Ectodermal cell (in vitro differentiated cells): Measurements from ENCODE around the gene RHOB.

ENCODE experiments used
- H3K27ac ChIP-seq: 2 replicates; pipeline ENCODE4 v1.7.0; 2013; ENCODE audit warnings: mild to moderate bottlenecking, low read depth, low read length; ENCODE audit not compliant: insufficient read depth, poor library complexity, severe bottlenecking
- H3K27me3 ChIP-seq: 2 replicates; pipeline ENCODE4 v1.7.0; 2013; ENCODE audit warnings: mild to moderate bottlenecking, low read length; ENCODE audit not compliant: insufficient read depth, control insufficient read depth, poor library complexity, severe bottlenecking
- H3K36me3 ChIP-seq: one replicate; pipeline ENCODE4 v1.7.0; 2013; ENCODE audit warnings: low read length; ENCODE audit not compliant: control insufficient read depth, insufficient read depth
- H3K4me1 ChIP-seq: one replicate; pipeline ENCODE4 v1.7.0; 2013; ENCODE audit warnings: low read length; ENCODE audit not compliant: control insufficient read depth, insufficient read depth
- H3K4me3 ChIP-seq: 2 replicates; pipeline ENCODE4 v1.7.0; 2013; ENCODE audit warnings: low read depth, low read length, control low read depth; ENCODE audit not compliant: insufficient read depth
- H3K9me3 ChIP-seq: 2 replicates; pipeline ENCODE4 v1.7.0; 2013; ENCODE audit warnings: mild to moderate bottlenecking, low read length, moderate library complexity; ENCODE audit not compliant: control insufficient read depth
- WGBS, 2 experiments: methylation state at CpG; one replicate each; pipeline ENCODE4 v1.1.7; 2013; ENCODE audit warnings: missing lambda C conversion rate in 2 of 2; 5-methylcytosine and 5-hydroxymethylcytosine counted together

The RHOB gene

DNA sequence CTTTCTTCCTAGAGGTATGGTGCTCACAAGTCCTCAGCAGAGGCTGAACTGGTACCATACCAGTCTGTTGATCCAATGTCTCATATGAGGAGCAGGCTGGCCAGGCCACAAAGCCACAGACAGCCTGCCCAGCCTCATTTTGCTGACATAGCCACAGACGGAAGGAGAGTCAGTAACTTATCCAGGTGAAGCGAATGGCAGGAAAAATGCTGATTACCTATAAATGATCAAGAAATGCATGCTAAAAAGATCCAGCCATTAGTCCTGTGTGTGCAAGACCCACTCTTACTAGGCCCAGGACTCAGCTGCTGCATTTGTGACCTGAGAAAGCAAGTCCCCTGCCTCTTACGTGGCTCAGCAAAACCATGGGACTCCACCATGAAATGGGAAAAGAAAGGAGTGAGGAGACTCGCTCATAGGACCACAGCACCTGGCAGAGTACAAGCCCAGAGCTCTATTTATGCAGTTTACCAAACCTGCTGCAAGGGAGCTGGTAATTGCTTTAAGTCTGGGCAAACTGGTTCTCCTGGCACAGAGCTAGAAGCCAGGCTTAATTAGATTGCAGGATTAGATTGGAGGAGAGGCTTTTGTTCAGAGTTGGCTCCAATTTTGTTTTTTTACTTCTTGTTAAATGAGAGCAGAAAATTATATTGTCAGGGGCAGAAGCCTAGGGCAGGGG lies 19.0 kb downstream of the RHOB start:
- Histone ChIP-seq H3K9me3 (no peaks in the 10 kb centered on the region), H3K27me3 (no peaks in the 10 kb centered on the region), H3K36me3 (no peaks in the 10 kb centered on the region), H3K27ac (no peak overlapping the region), H3K4me1 (no peaks in the 10 kb centered on the region), H3K4me3 (no peak overlapping the region)
- WGBS, 2 experiments, result 75 to 79% methylated on average over 4 of the region's 4 CpGs

- H3K9me3 ChIP-seq, result no peaks in the 10 kb centered on the region
- H3K4me3 ChIP-seq, result no peak overlapping the region
- no peaks in the 10 kb centered on the region for H3K27me3 ChIP-seq
- no peak overlapping the region for H3K27ac ChIP-seq
- no peaks in the 10 kb centered on the region for H3K36me3 ChIP-seq
- 86 to 87% methylated on average over 11 of the region's 11 CpGs for WGBS, 2 experiments
- H3K4me1 ChIP-seq, result peaks cover 6% of the 10 kb centered on the region
Observed at GRCh38 chr2:20467789-20468548, 21.1 kb downstream of the RHOB start.

DNA sequence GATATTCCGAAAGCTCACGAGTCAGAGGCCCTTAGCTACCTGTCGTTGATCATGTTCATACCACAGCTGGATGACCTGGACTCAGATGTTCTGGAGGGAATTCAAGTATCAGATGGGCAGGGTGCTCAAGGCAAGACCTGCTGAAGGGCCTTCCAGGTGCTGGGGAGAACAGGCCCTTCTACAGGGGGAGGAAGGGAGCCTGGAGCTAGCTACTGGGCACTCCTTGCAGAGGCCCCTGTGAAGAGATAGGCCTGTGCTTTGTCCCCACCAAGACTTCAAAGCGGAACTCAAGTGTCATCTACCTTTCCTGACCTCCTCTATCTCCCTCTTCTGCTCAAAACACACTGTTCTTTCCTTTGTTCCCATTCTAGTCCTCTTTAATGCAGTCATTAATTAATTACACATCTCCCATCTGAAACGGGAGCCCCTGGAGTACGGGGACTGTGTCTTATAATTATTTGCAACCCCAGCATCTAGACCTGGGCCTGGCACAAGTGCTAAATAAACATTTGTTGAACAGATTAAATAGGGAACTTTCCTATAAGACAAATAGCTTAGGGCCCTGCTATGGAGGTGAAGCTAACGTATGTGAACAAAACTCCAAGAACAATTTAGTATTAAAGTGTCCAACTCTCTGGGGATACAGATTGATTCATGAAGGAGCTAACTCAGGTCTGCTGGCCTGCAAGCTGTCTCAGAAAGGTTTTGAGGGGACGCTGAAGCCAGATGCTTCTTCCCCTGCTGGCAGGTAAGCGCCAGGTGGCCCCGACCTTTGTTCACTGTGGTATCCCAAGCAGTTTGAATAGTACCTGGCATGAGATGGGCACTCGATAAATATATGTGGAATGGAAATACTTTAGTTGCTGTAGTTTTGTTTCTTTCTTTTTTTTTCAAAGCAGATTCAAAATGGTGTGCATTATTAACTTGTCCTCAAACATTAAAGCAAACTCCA lies 22.0 kb downstream of the RHOB start:
- H3K4me1 ChIP-seq, result peaks cover 9% of the 10 kb centered on the region
- H3K9me3 ChIP-seq, result no peaks in the 10 kb centered on the region
- 92 to 96% methylated on average over 11 of the region's 11 CpGs for WGBS, 2 experiments
- H3K27ac ChIP-seq, result no peak overlapping the region
- no peaks in the 10 kb centered on the region for H3K36me3 ChIP-seq
- no peak overlapping the region for H3K4me3 ChIP-seq
- no peaks in the 10 kb centered on the region for H3K27me3 ChIP-seq

GRCh38 chr2:20469595-20469994 lies 22.7 kb downstream of the RHOB start:
- WGBS, 2 experiments, result 95 to 97% methylated on average over 8 of the region's 8 CpGs
- no peaks in the 10 kb centered on the region for H3K27me3 ChIP-seq
- H3K36me3 ChIP-seq, result no peaks in the 10 kb centered on the region
- no peak overlapping the region for H3K27ac ChIP-seq
- H3K4me3 ChIP-seq, result no peak overlapping the region
- peaks cover 16% of the 10 kb centered on the region for H3K4me1 ChIP-seq
- no peaks in the 10 kb centered on the region for H3K9me3 ChIP-seq

GRCh38 chr2:20470211-20470610 lies 23.3 kb downstream of the RHOB start:
- Histone ChIP-seq H3K27me3 (no peaks in the 10 kb centered on the region), H3K4me3 (no peak overlapping the region), H3K4me1 (peaks cover 21% of the 10 kb centered on the region), H3K27ac (no peak overlapping the region), H3K36me3 (no peaks in the 10 kb centered on the region), H3K9me3 (no peaks in the 10 kb centered on the region)
- WGBS, 2 experiments, result 91 to 93% methylated on average over 6 of the region's 6 CpGs

DNA sequence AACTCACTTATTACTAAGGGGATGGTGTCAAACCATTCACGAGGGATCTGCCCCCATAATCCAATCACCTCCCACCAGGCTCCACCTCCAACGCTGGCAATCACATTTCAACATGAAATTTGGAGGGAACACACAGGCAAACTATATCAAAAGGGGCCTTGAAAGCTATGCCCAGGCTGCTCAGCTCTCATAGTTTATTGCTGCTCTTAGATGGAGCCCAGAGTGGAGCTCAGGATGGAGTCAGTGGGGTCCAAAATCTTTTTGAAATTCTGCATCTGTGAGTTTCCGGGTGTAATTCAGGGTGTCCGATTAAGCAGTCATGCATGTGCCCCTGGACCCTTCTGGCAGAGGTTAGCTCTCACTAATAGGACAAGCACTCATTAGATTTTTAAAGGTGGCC lies 24.3 kb downstream of the RHOB start:
- Histone ChIP-seq H3K4me3 (no peak overlapping the region), H3K27me3 (no peaks in the 10 kb centered on the region), H3K36me3 (no peaks in the 10 kb centered on the region), H3K27ac (no peak overlapping the region), H3K9me3 (no peaks in the 10 kb centered on the region), H3K4me1 (peaks cover 21% of the 10 kb centered on the region)
- WGBS, 2 experiments, result 93 to 95% methylated on average over 4 of the region's 4 CpGs

- WGBS, 2 experiments, result 100% methylated on average over 1 of the region's 1 CpG; no CpG with 5 or more reads in 1 of the 2 experiments
Observed at GRCh38 chr2:20471902-20472559, 25.2 kb downstream of the RHOB start.

DNA sequence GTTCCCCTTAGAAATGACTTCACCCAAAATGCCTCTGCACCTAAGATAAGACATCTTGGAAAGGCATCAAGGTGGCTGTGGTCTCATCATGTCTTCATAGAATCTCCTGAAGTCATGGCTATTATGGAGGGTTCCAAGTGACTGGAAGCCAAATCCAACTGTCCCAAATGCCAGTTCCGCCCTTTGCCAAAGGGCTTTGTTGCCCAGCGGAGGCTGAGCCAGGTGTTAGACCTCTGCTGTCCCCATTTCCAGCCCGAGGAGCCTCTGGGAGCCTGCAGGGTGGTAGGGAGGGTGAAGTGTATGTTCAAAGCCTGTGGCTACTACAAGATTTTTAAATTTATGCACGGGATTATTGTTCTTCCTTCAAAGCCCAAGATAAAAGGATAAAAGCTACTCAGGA lies 25.7 kb downstream of the RHOB start:
- Histone ChIP-seq H3K4me1 (peaks cover 21% of the 10 kb centered on the region), H3K4me3 (no peak overlapping the region), H3K36me3 (no peaks in the 10 kb centered on the region), H3K9me3 (no peaks in the 10 kb centered on the region), H3K27ac (no peak overlapping the region), H3K27me3 (no peaks in the 10 kb centered on the region)
- WGBS, 2 experiments, result 90 to 92% methylated on average over 4 of the region's 4 CpGs

More at GRCh38 chr2:20471902-20472559, 25.2 kb downstream of the RHOB start:
- H3K27me3 ChIP-seq, result no peaks in the 10 kb centered on the region
- no peaks in the 10 kb centered on the region for H3K36me3 ChIP-seq
- H3K4me1 ChIP-seq, result peaks cover 21% of the 10 kb centered on the region
- H3K27ac ChIP-seq, result no peak overlapping the region
- no peak overlapping the region for H3K4me3 ChIP-seq
- H3K9me3 ChIP-seq, result no peaks in the 10 kb centered on the region

- WGBS, 2 experiments, result 94 to 98% methylated on average over 4 of the region's 4 CpGs
- H3K36me3 ChIP-seq, result no peaks in the 10 kb centered on the region
- H3K27ac ChIP-seq, result no peak overlapping the region
- H3K9me3 ChIP-seq, result no peaks in the 10 kb centered on the region
- H3K27me3 ChIP-seq, result no peaks in the 10 kb centered on the region
- no peak overlapping the region for H3K4me3 ChIP-seq
- peaks cover 21% of the 10 kb centered on the region for H3K4me1 ChIP-seq
Observed at GRCh38 chr2:20473128-20473527, 26.3 kb downstream of the RHOB start.
